HepG2 (cell line): Measurements from ENCODE around the gene CSNK1D. TPM values are rescaled to one million over a fixed set of nuclear protein-coding genes. Genes with fewer than 3 reads are reported as not detected.
A peak's percentile ranks its signal among the peaks of the same experiment; 100 is the strongest.

Source experiments
- ARNT ChIP-seq: fragments of 450-650 bp; IDR thresholded peaks from 2 replicates; pipeline ENCODE4 v1.6.1; 2017
- CEBPB ChIP-seq: IDR thresholded peaks from 2 replicates; pipeline ENCODE4 v1.6.1; 2011; ENCODE audit warnings: low read depth, low read length, improper control_type of control experiment, borderline replicate concordance
- EHMT2 ChIP-seq: fragments of 200-600 bp; sonication (generic); IDR thresholded peaks from 2 replicates; pipeline ENCODE4 v1.7.0; 2017; ENCODE audit warnings: antibody characterized with exemption, low read depth, low read length, borderline replicate concordance
- ETV5 ChIP-seq: IDR thresholded peaks from 2 replicates; pipeline ENCODE4 v1.6.1; 2018; ENCODE audit warnings: missing biosample characterization, missing genetic modification reagents, inconsistent platforms, borderline replicate concordance
- GPN1 ChIP-seq: sonication (generic); formaldehyde crosslinking; IDR thresholded peaks from 2 replicates; pipeline ENCODE4 v1.5.1; 2020; ENCODE audit warnings: missing genetic modification reagents, borderline replicate concordance
- HES4 ChIP-seq: sonication (generic); formaldehyde crosslinking; IDR thresholded peaks from 2 replicates; pipeline ENCODE4 v1.9.0; 2021; ENCODE audit warnings: mild to moderate bottlenecking, missing genetic modification reagents, borderline replicate concordance
- HOXA3 ChIP-seq: sonication (generic); formaldehyde crosslinking; IDR thresholded peaks from 2 replicates; pipeline ENCODE4 v1.5.0; 2020; ENCODE audit warnings: missing genetic modification reagents
- HOXA7 ChIP-seq: sonication (generic); formaldehyde crosslinking; IDR thresholded peaks from 2 replicates; pipeline ENCODE4 v1.8.1; 2022; ENCODE audit warnings: mild to moderate bottlenecking, missing genetic modification reagents, moderate library complexity
- KDM5B ChIP-seq: sonication (generic); formaldehyde crosslinking; IDR thresholded peaks from 2 replicates; pipeline ENCODE4 v1.4.0; 2020; ENCODE audit warnings: missing genetic modification reagents, mild to moderate bottlenecking, borderline replicate concordance
- KMT2A ChIP-seq: sonication (generic); formaldehyde crosslinking; IDR thresholded peaks from 2 replicates; pipeline ENCODE4 v1.4.0; 2020; ENCODE audit warnings: missing genetic modification reagents
- MAF1 ChIP-seq: sonication (generic); formaldehyde crosslinking; IDR thresholded peaks from 2 replicates; pipeline ENCODE4 v1.5.0; 2020; ENCODE audit warnings: missing genetic modification reagents, borderline replicate concordance
- SIX1 ChIP-seq: sonication (generic); formaldehyde crosslinking; IDR thresholded peaks from 2 replicates; pipeline ENCODE4 v1.4.0; 2020; ENCODE audit warnings: missing genetic modification reagents, borderline replicate concordance
- SRY ChIP-seq: sonication (generic); formaldehyde crosslinking; IDR thresholded peaks from 2 replicates; pipeline ENCODE4 v1.8.0; 2022; ENCODE audit warnings: mild to moderate bottlenecking, missing genetic modification reagents
- TBX2 ChIP-seq: sonication (generic); formaldehyde crosslinking; IDR thresholded peaks from 2 replicates; pipeline ENCODE4 v1.5.0; 2020; ENCODE audit warnings: missing genetic modification reagents, mild to moderate bottlenecking, borderline replicate concordance
- ZFP36L1 ChIP-seq: sonication (generic); formaldehyde crosslinking; IDR thresholded peaks from 2 replicates; pipeline ENCODE4 v1.8.0; 2022; ENCODE audit warnings: mild to moderate bottlenecking, missing genetic modification reagents, moderate library complexity
- ZIK1 ChIP-seq: sonication (generic); formaldehyde crosslinking; IDR thresholded peaks from 2 replicates; pipeline ENCODE4 v1.5.0; 2020; ENCODE audit warnings: mild to moderate bottlenecking, low read depth, missing genetic modification reagents, borderline replicate concordance
- ZNF431 ChIP-seq: sonication (generic); formaldehyde crosslinking; IDR thresholded peaks from 2 replicates; pipeline ENCODE4 v1.9.0; 2022; ENCODE audit warnings: missing genetic modification reagents, low read depth, mild to moderate bottlenecking, borderline replicate concordance
- ZNF547 ChIP-seq: sonication (generic); formaldehyde crosslinking; IDR thresholded peaks from 2 replicates; pipeline ENCODE4 v1.5.1; 2020; ENCODE audit warnings: mild to moderate bottlenecking, missing genetic modification reagents
- ZNF629 ChIP-seq: sonication (generic); formaldehyde crosslinking; conservative IDR thresholded peaks from 2 replicates; pipeline ENCODE4 v1.5.0; 2020; ENCODE audit warnings: missing genetic modification reagents
- ZNF781 ChIP-seq: sonication (generic); formaldehyde crosslinking; IDR thresholded peaks from 2 replicates; pipeline ENCODE4 v1.5.1; 2020; ENCODE audit warnings: borderline replicate concordance, mild to moderate bottlenecking, missing genetic modification reagents; ENCODE audit errors: not compliant biosample characterization
- polyA plus RNA-seq, 8 experiments: library from polyadenylated mRNA; depleted of rRNA in 3 of 8; stranded (reverse) in 7 of 8; unstranded in 1 of 8; fragments of >200 nt; fragmentation: Illumina TruSeq in 4 of 8; extraction: Trizol in 4 of 8; gene quantifications; 2 replicates each; pipeline versions ENCODE4 v1.2.1 to v1.2.3, GENCODE V29; 2011 to 2016; ENCODE audit warnings: low read depth in 4 of 8, missing spikeins in 1 of 8, mixed read lengths in 1 of 8; ENCODE audit not compliant: insufficient read depth in 1 of 8
- total RNA-seq, 5 experiments: library from RNA; depleted of rRNA; stranded (reverse); fragments of >200 nt; fragmentation: Illumina TruSeq; extraction: Trizol; gene quantifications; 2 replicates each; pipeline ENCODE4 v1.2.3, GENCODE V29; 2016; ENCODE audit warnings: low read depth in 1 of 5
- TF ChIP-seq, protein P1 (sequence below): IDR thresholded peaks from 2 replicates; pipeline ENCODE4 v1.4.0; 2020; ENCODE audit warnings: mild to moderate bottlenecking, missing genetic modification reagents
- TF ChIP-seq, protein P2 (sequence below): IDR thresholded peaks from 2 replicates; pipeline ENCODE4 v1.6.1; 2018; ENCODE audit warnings: missing genetic modification reagents, mild to moderate bottlenecking, missing compliant biosample characterization
- TF ChIP-seq, protein P3 (sequence below): sonication (generic); formaldehyde crosslinking; IDR thresholded peaks from 2 replicates; pipeline ENCODE4 v1.4.0; 2020; ENCODE audit warnings: missing genetic modification reagents, mild to moderate bottlenecking, borderline replicate concordance

The CSNK1D gene
- total and polyA plus RNA-seq, 2 of the 13 experiments (the other 11 are each of a cell fraction or from before 2014, with no cell fraction given) = 31.5 to 128 TPM

DNA sequence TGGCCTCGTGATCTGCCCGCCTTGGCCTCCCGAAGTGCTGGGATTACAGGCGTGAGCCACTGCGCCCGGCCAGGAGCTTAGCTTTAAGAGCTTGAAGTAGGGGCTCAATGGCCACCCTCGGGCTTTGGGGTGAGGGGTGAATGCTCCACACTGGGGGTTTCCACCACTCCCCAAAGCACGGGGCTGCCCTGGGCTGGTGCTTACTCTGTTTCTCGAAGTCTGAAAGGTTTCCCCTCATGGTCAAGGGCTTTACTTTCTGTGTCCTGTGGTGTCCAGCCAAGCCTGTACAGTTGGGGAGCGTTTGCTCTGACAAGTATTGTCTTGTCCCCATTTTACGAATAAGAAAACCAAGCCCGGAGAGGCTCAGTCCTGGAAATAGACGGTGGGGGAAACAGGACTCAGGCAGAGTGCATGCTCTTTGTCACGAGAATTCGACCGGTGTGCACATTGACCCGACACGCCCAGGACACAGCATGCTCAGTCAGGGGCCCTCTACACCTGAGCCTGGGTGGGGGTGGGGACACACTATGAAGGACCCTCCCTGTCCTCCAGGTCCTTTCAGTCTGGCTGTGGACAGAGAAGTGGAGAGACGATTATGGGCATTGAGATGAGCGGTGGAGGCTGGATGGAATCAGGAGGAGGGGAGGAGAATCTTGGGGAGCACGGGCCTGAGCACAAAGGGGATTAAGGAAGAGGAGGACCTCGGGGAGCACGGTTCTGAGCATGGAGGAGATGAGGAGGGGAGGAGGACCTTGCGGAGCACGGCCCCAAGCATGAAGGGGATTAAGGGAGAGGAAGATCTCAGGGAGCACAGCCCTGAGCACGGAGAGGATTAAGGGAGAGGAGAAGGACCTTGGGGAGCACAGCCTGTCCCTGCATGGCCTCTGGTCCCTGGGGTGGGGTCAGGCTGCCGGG, 36.4 kb upstream of the CSNK1D start (continued):
- TF ChIP-seq KMT2A (CRISPR knock-in tag) = peak; percentile 38; the same call in 1 of the 2 replicates
- TF ChIP-seq, protein P1, sequence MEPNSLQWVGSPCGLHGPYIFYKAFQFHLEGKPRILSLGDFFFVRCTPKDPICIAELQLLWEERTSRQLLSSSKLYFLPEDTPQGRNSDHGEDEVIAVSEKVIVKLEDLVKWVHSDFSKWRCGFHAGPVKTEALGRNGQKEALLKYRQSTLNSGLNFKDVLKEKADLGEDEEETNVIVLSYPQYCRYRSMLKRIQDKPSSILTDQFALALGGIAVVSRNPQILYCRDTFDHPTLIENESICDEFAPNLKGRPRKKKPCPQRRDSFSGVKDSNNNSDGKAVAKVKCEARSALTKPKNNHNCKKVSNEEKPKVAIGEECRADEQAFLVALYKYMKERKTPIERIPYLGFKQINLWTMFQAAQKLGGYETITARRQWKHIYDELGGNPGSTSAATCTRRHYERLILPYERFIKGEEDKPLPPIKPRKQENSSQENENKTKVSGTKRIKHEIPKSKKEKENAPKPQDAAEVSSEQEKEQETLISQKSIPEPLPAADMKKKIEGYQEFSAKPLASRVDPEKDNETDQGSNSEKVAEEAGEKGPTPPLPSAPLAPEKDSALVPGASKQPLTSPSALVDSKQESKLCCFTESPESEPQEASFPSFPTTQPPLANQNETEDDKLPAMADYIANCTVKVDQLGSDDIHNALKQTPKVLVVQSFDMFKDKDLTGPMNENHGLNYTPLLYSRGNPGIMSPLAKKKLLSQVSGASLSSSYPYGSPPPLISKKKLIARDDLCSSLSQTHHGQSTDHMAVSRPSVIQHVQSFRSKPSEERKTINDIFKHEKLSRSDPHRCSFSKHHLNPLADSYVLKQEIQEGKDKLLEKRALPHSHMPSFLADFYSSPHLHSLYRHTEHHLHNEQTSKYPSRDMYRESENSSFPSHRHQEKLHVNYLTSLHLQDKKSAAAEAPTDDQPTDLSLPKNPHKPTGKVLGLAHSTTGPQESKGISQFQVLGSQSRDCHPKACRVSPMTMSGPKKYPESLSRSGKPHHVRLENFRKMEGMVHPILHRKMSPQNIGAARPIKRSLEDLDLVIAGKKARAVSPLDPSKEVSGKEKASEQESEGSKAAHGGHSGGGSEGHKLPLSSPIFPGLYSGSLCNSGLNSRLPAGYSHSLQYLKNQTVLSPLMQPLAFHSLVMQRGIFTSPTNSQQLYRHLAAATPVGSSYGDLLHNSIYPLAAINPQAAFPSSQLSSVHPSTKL (CRISPR knock-in tag) = peak; percentile 41
- TF ChIP-seq KDM5B = peak; percentile 30; the same call in 1 of the 2 replicates
- TF ChIP-seq HOXA7 (CRISPR knock-in tag) = no peak
- TF ChIP-seq, protein P2, sequence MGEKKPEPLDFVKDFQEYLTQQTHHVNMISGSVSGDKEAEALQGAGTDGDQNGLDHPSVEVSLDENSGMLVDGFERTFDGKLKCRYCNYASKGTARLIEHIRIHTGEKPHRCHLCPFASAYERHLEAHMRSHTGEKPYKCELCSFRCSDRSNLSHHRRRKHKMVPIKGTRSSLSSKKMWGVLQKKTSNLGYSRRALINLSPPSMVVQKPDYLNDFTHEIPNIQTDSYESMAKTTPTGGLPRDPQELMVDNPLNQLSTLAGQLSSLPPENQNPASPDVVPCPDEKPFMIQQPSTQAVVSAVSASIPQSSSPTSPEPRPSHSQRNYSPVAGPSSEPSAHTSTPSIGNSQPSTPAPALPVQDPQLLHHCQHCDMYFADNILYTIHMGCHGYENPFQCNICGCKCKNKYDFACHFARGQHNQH = peak; percentile 65; the same call in 1 of the 2 replicates
- TF ChIP-seq ZNF629 (CRISPR knock-in tag) = peak; percentile 97
- no peak for TF ChIP-seq SRY (CRISPR knock-in tag)
- TF ChIP-seq ZNF781 = peak; percentile 80
- TF ChIP-seq TBX2 (CRISPR knock-in tag) = no peak
- no peak for TF ChIP-seq MAF1 (CRISPR knock-in tag)
- no peak for TF ChIP-seq ARNT
- peak; percentile 68; the same call in 1 of the 2 replicates for TF ChIP-seq HOXA3 (CRISPR knock-in tag)
- TF ChIP-seq ETV5 (CRISPR knock-in tag) = peak; percentile 29; the same call in 1 of the 2 replicates
- no peak for TF ChIP-seq EHMT2
- no peak for TF ChIP-seq CEBPB
- 0 out of 2 replicates have a peak, but pooled peaks have one; percentile 64 for TF ChIP-seq ZNF431 (CRISPR knock-in tag)
- no peak for TF ChIP-seq ZFP36L1 (CRISPR knock-in tag)
- TF ChIP-seq, protein P3, sequence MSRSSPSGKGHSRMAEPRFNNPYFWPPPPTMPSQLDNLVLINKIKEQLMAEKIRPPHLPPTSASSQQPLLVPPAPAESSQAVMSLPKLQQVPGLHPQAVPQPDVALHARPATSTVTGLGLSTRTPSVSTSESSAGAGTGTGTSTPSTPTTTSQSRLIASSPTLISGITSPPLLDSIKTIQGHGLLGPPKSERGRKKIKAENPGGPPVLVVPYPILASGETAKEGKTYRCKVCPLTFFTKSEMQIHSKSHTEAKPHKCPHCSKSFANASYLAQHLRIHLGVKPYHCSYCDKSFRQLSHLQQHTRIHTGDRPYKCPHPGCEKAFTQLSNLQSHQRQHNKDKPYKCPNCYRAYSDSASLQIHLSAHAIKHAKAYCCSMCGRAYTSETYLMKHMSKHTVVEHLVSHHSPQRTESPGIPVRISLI (CRISPR knock-in tag) = no peak
- 0 out of 2 replicates have a peak, but pooled peaks have one; percentile 33 for TF ChIP-seq SIX1 (CRISPR knock-in tag)
- no peak for TF ChIP-seq GPN1
- 0 out of 2 replicates have a peak, but pooled peaks have one; percentile 49 for TF ChIP-seq ZNF547 (CRISPR knock-in tag)
- peak; percentile 13; the same call in 1 of the 2 replicates for TF ChIP-seq HES4
- TF ChIP-seq ZIK1 (CRISPR knock-in tag) = 0 out of 2 replicates have a peak, but pooled peaks have one; percentile 72
